ENCODE measurements around the gene NELL2.

Gene NELL2

DNA sequence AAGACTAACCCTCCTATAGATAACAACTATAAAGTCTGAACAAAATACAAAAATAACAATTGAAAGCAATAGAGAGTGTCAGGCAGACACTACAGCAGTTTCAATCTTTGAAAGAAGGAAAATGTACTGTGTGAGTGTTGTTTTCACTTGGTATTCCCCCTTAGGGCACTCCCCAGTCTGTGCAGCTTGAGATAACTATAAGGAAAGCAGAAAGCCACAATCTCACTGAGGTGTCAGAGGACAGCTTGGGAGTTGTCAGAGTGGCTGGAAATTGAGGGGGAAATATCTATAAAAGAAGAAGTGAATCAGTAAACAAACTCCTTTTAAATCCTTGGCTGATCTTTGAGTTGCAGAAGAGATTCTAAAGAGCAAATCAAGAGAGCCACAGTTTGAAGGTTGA lies 364.8 kb downstream of the NELL2 start:
- no peaks in the 10 kb centered on the region for H3K4me1 ChIP-seq (ENCODE audit: control insufficient read depth, insufficient read depth, low read length, unreplicated experiment)
- H2AFZ ChIP-seq (ENCODE audit: low read length, unreplicated experiment), result no peak overlapping the region

DNA sequence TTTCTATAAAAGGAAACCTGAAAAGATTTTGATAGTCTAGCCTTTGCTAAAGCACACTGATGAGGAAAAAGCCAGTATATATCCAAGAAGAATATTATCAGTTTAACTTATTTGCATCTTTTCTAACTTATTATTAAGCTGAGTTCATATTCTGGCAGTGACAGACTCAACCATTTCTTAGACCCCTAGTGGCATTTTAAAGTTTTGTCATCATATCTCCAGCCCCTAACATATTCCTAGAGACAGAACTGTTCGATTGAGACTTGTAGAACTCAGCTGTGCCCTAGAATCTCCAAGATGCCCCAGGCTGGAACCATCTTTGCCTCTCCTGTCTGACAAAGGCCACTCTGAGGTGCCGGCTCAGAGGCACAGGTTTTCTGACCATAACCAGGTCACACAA lies 365.6 kb downstream of the NELL2 start:
- H3K36me3 ChIP-seq (ENCODE audit: insufficient read depth, low read length), result no peaks in the 10 kb centered on the region
- H3K4me3 ChIP-seq (ENCODE audit: low read depth, low read length), result no peak overlapping the region
- no peak overlapping the region for H2AFZ ChIP-seq (ENCODE audit: low read length, unreplicated experiment)
- H3K27ac ChIP-seq (ENCODE audit: low read depth, low read length), result no peak overlapping the region
- no peaks in the 10 kb centered on the region for H3K4me1 ChIP-seq (ENCODE audit: control insufficient read depth, insufficient read depth, low read length, unreplicated experiment)
- H3K79me2 ChIP-seq (ENCODE audit: control insufficient read depth, insufficient read depth, low read length, unreplicated experiment), result no peaks in the 10 kb centered on the region
- no peaks in the 10 kb centered on the region; the same call in 1 of the 2 replicates for H3K27me3 ChIP-seq (ENCODE audit: insufficient read depth, low read length)

More for the DNA sequence above, 364.8 kb downstream of the NELL2 start:
- H3K27ac ChIP-seq (ENCODE audit: low read depth, low read length), result no peak overlapping the region
- no peaks in the 10 kb centered on the region for H3K79me2 ChIP-seq (ENCODE audit: control insufficient read depth, insufficient read depth, low read length, unreplicated experiment)
- H3K36me3 ChIP-seq (ENCODE audit: insufficient read depth, low read length), result no peaks in the 10 kb centered on the region
- H3K4me3 ChIP-seq (ENCODE audit: low read depth, low read length), result no peak overlapping the region
- no peaks in the 10 kb centered on the region; the same call in 1 of the 2 replicates for H3K27me3 ChIP-seq (ENCODE audit: insufficient read depth, low read length)

DNA sequence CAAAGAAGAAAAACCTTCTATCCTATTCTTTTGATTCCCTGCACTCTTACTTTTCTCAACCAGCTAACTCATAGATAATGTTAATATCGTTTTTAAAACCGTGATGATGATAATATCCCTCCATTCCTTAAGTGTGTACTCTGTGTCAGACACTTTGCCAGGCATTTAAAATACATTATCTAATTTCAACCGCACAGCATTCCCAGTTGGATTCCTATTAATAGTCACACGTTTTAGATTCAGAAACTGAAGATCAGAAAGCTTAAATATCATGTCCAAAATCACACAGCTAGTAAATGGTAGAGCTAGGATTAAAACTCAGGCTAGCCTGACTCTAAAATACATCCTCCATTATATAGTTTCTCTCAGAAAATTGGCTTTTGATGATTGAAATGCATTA lies 366.0 kb downstream of the NELL2 start:
- Histone ChIP-seq H2AFZ (ENCODE audit: low read length, unreplicated experiment) (no peak overlapping the region), H3K4me3 (ENCODE audit: low read depth, low read length) (no peak overlapping the region), H3K36me3 (ENCODE audit: insufficient read depth, low read length) (no peaks in the 10 kb centered on the region), H3K27me3 (ENCODE audit: insufficient read depth, low read length) (no peaks in the 10 kb centered on the region; the same call in 1 of the 2 replicates), H3K27ac (ENCODE audit: low read depth, low read length) (no peak overlapping the region), H3K4me1 (ENCODE audit: control insufficient read depth, insufficient read depth, low read length, unreplicated experiment) (no peaks in the 10 kb centered on the region), H3K79me2 (ENCODE audit: control insufficient read depth, insufficient read depth, low read length, unreplicated experiment) (no peaks in the 10 kb centered on the region)

DNA sequence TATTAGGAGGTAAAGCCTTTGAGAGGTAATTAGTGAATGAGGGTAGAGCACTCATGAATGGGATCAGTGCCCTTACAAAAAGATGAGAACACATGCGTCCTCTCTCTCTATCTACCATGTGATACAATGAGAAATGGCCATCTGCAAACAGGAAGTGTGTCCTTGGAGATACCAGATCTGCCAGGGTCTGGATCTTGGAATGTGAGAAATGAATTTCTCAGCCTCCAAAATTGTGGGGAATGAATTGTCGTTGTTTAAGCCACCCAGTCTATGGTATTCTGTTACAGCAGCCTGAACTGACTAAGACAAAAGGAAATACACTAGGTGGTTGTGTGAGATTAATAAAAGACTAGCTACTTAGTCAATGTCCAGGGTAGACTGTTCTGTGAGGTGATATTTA lies 366.6 kb downstream of the NELL2 start:
- H3K4me1 ChIP-seq (ENCODE audit: control insufficient read depth, insufficient read depth, low read length, unreplicated experiment), result no peaks in the 10 kb centered on the region
- H3K79me2 ChIP-seq (ENCODE audit: control insufficient read depth, insufficient read depth, low read length, unreplicated experiment), result no peaks in the 10 kb centered on the region
- no peak overlapping the region for H2AFZ ChIP-seq (ENCODE audit: low read length, unreplicated experiment)

DNA sequence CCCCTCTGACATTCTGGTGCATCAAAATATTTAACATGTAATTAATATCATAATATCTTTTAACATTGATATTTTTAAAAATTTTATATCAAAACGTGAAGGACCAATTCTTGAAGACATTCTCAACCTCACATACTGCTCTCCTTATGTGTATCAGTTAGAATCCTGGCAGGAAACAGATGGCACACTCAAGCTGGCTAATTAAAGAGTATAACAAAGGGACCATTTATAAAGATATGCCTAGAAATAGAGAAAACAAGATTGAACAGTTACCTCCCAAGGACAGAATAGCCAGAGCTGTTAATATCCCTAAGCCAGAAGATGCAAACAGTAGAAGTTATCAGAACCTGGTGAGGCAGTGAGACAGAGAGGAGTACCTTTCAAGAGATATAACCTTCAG lies 368.7 kb downstream of the NELL2 start:
- no peak overlapping the region for H3K4me3 ChIP-seq (ENCODE audit: low read depth, low read length)
- H3K36me3 ChIP-seq (ENCODE audit: insufficient read depth, low read length), result no peaks in the 10 kb centered on the region
- no peaks in the 10 kb centered on the region; the same call in 1 of the 2 replicates for H3K27me3 ChIP-seq (ENCODE audit: insufficient read depth, low read length)
- no peaks in the 10 kb centered on the region for H3K4me1 ChIP-seq (ENCODE audit: control insufficient read depth, insufficient read depth, low read length, unreplicated experiment)
- H2AFZ ChIP-seq (ENCODE audit: low read length, unreplicated experiment), result no peak overlapping the region
- no peak overlapping the region for H3K27ac ChIP-seq (ENCODE audit: low read depth, low read length)
- no peaks in the 10 kb centered on the region for H3K79me2 ChIP-seq (ENCODE audit: control insufficient read depth, insufficient read depth, low read length, unreplicated experiment)

More for the DNA sequence above, 366.6 kb downstream of the NELL2 start:
- Histone ChIP-seq H3K27me3 (ENCODE audit: insufficient read depth, low read length) (no peaks in the 10 kb centered on the region; the same call in 1 of the 2 replicates), H3K27ac (ENCODE audit: low read depth, low read length) (no peak overlapping the region), H3K4me3 (ENCODE audit: low read depth, low read length) (no peak overlapping the region), H3K36me3 (ENCODE audit: insufficient read depth, low read length) (no peaks in the 10 kb centered on the region)

DNA sequence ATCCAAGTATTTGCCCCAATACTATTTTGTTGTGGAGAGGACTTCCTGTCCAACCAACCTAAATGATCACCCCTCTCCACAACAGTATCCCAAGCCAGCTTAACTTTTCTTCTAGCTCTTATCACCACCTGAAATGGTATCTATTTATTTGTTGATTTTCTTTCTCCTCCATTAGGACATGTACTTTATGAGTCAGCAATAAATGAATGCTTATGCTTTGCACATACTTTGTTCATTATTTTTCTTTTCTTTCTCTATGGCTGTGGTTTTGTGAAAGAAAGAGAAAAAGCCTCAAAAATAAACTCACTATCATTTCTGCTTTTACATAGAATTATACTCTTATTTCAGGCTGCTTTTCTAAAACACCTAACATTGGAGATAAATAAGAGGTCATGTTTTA lies 371.3 kb downstream of the NELL2 start:
- Histone ChIP-seq H3K4me1 (ENCODE audit: control insufficient read depth, insufficient read depth, low read length, unreplicated experiment) (no peaks in the 10 kb centered on the region), H3K27me3 (ENCODE audit: insufficient read depth, low read length) (no peaks in the 10 kb centered on the region; the same call in 1 of the 2 replicates)

DNA sequence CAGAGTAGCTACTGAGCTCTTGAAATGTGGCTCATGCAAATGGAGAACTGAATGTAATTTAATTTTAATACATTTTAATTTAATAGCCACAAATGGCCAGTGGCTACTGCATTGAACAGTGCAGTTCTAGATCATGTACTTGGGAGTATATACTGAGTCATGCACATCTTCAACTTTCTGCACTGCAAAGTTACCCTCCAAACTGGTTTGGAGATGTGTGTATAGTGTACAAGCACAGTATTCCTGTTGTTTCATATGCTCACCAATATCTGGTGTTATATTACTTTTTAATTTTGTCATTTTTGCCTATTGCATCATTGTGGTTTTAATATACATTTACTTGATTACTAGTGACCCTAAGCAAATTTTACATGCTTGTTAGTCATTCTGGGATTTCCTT lies 372.8 kb downstream of the NELL2 start:
- H3K27ac ChIP-seq (ENCODE audit: low read depth, low read length), result no peak overlapping the region
- no peak overlapping the region for H2AFZ ChIP-seq (ENCODE audit: low read length, unreplicated experiment)
- H3K79me2 ChIP-seq (ENCODE audit: control insufficient read depth, insufficient read depth, low read length, unreplicated experiment), result no peaks in the 10 kb centered on the region
- no peaks in the 10 kb centered on the region for H3K4me1 ChIP-seq (ENCODE audit: control insufficient read depth, insufficient read depth, low read length, unreplicated experiment)
- H3K36me3 ChIP-seq (ENCODE audit: insufficient read depth, low read length), result no peaks in the 10 kb centered on the region
- H3K27me3 ChIP-seq (ENCODE audit: insufficient read depth, low read length), result no peaks in the 10 kb centered on the region; the same call in 1 of the 2 replicates
- H3K4me3 ChIP-seq (ENCODE audit: low read depth, low read length), result no peak overlapping the region

More for the DNA sequence above, 371.3 kb downstream of the NELL2 start:
- Histone ChIP-seq H3K4me3 (ENCODE audit: low read depth, low read length) (no peak overlapping the region), H3K27ac (ENCODE audit: low read depth, low read length) (no peak overlapping the region), H3K36me3 (ENCODE audit: insufficient read depth, low read length) (no peaks in the 10 kb centered on the region), H3K79me2 (ENCODE audit: control insufficient read depth, insufficient read depth, low read length, unreplicated experiment) (no peaks in the 10 kb centered on the region), H2AFZ (ENCODE audit: low read length, unreplicated experiment) (no peak overlapping the region)

DNA sequence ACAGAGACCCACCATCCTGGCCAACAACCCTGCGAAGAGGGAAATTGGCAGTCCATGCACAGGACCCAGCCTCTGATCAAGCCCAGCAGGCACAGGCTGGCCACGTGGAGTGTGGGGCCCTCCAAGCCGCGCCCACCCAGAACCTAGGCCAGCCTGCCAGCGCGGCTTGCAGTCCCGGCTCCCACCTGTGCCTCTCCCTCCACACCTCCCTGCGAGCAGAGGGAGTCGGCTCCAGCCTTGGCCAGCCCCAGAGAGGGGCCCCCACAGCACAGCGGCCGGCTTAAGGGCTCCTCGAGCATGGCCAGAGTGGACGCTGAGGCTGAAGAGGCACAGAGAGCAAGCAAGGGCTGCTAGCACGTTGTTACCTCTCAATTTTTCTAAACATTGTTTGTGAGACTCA lies 373.4 kb downstream of the NELL2 start:
- Histone ChIP-seq H3K27me3 (ENCODE audit: insufficient read depth, low read length) (no peaks in the 10 kb centered on the region; the same call in 1 of the 2 replicates), H3K36me3 (ENCODE audit: insufficient read depth, low read length) (no peaks in the 10 kb centered on the region), H3K79me2 (ENCODE audit: control insufficient read depth, insufficient read depth, low read length, unreplicated experiment) (no peaks in the 10 kb centered on the region)

DNA sequence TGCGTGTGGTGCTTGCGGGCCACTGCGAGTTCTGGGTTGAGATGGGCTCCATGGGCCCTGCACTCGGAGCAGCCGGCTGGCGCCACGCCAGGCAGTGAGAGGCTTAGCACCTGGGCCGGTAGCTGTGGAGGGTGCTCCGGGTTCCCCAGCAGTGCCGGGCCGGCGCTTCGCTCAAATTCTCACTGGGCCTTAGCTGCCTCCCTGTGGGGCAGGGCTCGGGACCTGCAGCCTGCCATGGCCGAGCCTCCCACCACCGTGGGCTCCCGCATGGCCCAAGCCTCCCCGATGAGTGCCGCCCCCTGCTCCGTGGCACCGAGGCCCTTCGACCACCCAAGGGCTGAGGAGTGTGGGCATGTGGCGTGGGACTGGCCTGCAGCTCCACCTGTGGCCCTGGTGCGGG lies 375.7 kb downstream of the NELL2 start:
- no peak overlapping the region for H3K4me3 ChIP-seq (ENCODE audit: low read depth, low read length)
- no peaks in the 10 kb centered on the region for H3K36me3 ChIP-seq (ENCODE audit: insufficient read depth, low read length)
- no peak overlapping the region for H3K27ac ChIP-seq (ENCODE audit: low read depth, low read length)
- H3K79me2 ChIP-seq (ENCODE audit: control insufficient read depth, insufficient read depth, low read length, unreplicated experiment), result no peaks in the 10 kb centered on the region
- no peak overlapping the region for H2AFZ ChIP-seq (ENCODE audit: low read length, unreplicated experiment)
- no peaks in the 10 kb centered on the region for H3K27me3 ChIP-seq (ENCODE audit: insufficient read depth, low read length)
- H3K4me1 ChIP-seq (ENCODE audit: control insufficient read depth, insufficient read depth, low read length, unreplicated experiment), result no peaks in the 10 kb centered on the region

More for the DNA sequence above, 373.4 kb downstream of the NELL2 start:
- Histone ChIP-seq H2AFZ (ENCODE audit: low read length, unreplicated experiment) (no peak overlapping the region), H3K27ac (ENCODE audit: low read depth, low read length) (no peak overlapping the region), H3K4me1 (ENCODE audit: control insufficient read depth, insufficient read depth, low read length, unreplicated experiment) (no peaks in the 10 kb centered on the region), H3K4me3 (ENCODE audit: low read depth, low read length) (no peak overlapping the region)

DNA sequence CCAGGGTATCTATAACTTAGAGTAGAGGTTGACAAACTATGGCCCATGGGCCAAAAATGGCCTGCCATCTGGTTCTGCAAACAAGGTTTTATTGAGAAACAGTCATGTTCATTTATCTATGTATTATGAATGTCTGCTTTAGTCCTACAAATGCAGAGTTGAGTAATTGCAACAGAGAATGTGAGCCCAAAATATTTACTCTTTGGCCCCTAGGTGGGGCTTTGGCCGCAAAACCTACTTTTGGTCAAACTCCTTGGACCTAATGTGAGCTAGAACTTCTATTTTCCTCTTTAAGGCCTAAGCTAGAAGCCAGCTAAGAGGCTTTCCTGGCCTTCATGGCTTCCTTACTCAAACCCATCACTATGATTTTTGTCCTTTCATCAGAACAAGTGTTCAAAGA lies 379.1 kb downstream of the NELL2 start:
- Histone ChIP-seq H3K36me3 (ENCODE audit: insufficient read depth, low read length) (no peaks in the 10 kb centered on the region), H3K27me3 (ENCODE audit: insufficient read depth, low read length) (no peaks in the 10 kb centered on the region), H3K4me1 (ENCODE audit: control insufficient read depth, insufficient read depth, low read length, unreplicated experiment) (no peaks in the 10 kb centered on the region), H2AFZ (ENCODE audit: low read length, unreplicated experiment) (no peak overlapping the region), H3K79me2 (ENCODE audit: control insufficient read depth, insufficient read depth, low read length, unreplicated experiment) (no peaks in the 10 kb centered on the region), H3K27ac (ENCODE audit: low read depth, low read length) (no peak overlapping the region), H3K4me3 (ENCODE audit: low read depth, low read length) (no peak overlapping the region)

DNA sequence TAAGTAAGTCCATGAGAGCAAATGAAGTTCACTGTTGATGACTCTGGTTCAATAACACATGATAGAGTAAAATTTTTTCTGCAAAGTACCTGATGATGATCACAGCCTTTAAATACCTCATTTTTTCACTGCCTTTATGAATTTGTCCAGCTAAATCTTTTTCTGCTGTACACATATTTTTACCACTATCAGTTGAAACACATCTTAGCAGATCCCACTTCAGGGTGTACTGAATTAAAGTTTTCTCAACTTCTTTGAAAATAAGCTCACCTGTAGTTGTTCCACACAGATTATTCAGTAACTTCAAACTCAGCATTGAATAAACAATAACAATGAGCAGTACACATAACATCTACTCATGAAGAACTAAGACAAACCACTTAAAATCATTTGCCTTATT lies 385.9 kb downstream of the NELL2 start:
- H3K79me2 ChIP-seq (ENCODE audit: control insufficient read depth, insufficient read depth, low read length, unreplicated experiment), result no peaks in the 10 kb centered on the region
- no peaks in the 10 kb centered on the region for H3K36me3 ChIP-seq (ENCODE audit: insufficient read depth, low read length)
- no peak overlapping the region for H2AFZ ChIP-seq (ENCODE audit: low read length, unreplicated experiment)
- H3K27ac ChIP-seq (ENCODE audit: low read depth, low read length), result no peak overlapping the region
- H3K4me1 ChIP-seq (ENCODE audit: control insufficient read depth, insufficient read depth, low read length, unreplicated experiment), result no peaks in the 10 kb centered on the region
- no peaks in the 10 kb centered on the region for H3K27me3 ChIP-seq (ENCODE audit: insufficient read depth, low read length)
- H3K4me3 ChIP-seq (ENCODE audit: low read depth, low read length), result no peak overlapping the region

All from ACC112 (cell line).